Loucy (cell line): ENCODE data around the gene PPM1F.

ENCODE experiments used
- H2AFZ ChIP-seq: fragments of 200-600 bp; sonication (generic); 2 replicates; pipeline ENCODE4 v1.6.0; 2016; ENCODE audit warnings: antibody characterized with exemption, mild to moderate bottlenecking, low read length, moderate library complexity
- H3F3A ChIP-seq: fragments of 200-600 bp; 2 replicates; pipeline ENCODE4 v1.6.0; 2016; ENCODE audit warnings: antibody characterized with exemption, low read depth, mild to moderate bottlenecking
- H3K27me3 ChIP-seq: fragments of 200-600 bp; sonication (generic); 2 replicates; pipeline ENCODE4 v1.6.1; 2014; ENCODE audit warnings: low read length, mild to moderate bottlenecking; ENCODE audit not compliant: insufficient read depth, poor library complexity, severe bottlenecking
- H3K36me3 ChIP-seq: fragments of 200-600 bp; sonication (generic); 2 replicates; pipeline ENCODE4 v1.6.1; 2016; ENCODE audit warnings: low read length; ENCODE audit not compliant: insufficient read depth
- H3K4me1 ChIP-seq: fragments of 200-600 bp; sonication (generic); 2 replicates; pipeline ENCODE4 v1.5.1; 2014; ENCODE audit warnings: low read length, mild to moderate bottlenecking; ENCODE audit not compliant: insufficient read depth, poor library complexity, severe bottlenecking
- H3K4me2 ChIP-seq: fragments of 200-600 bp; sonication (generic); 2 replicates; pipeline ENCODE4 v1.6.0; 2014; ENCODE audit warnings: antibody characterized with exemption, low read length, low read depth, mild to moderate bottlenecking; ENCODE audit not compliant: poor library complexity, severe bottlenecking
- H3K4me3 ChIP-seq: fragments of 200-600 bp; sonication (generic); 2 replicates; pipeline ENCODE4 v1.5.1; 2014; ENCODE audit warnings: low read length, mild to moderate bottlenecking, mixed read lengths; ENCODE audit not compliant: poor library complexity, severe bottlenecking
- H3K79me2 ChIP-seq: fragments of 200-600 bp; sonication (generic); 2 replicates; pipeline ENCODE4 v1.6.1; 2014; ENCODE audit warnings: low read length; ENCODE audit not compliant: insufficient read depth
- H3K9ac ChIP-seq: fragments of 200-600 bp; sonication (generic); 2 replicates; pipeline ENCODE4 v1.6.0; 2014; ENCODE audit warnings: mild to moderate bottlenecking, low read depth, low read length, moderate library complexity; ENCODE audit not compliant: poor library complexity, severe bottlenecking
- H3K9me2 ChIP-seq: fragments of 200-600 bp; sonication (generic); replicated peaks from 2 replicates; pipeline ENCODE4 v1.6.1; 2016; ENCODE audit warnings: low read depth, low read length, mixed read lengths
- H3K9me3 ChIP-seq: fragments of 200-600 bp; sonication (generic); 2 replicates; pipeline ENCODE4 v1.6.1; 2014; ENCODE audit warnings: mild to moderate bottlenecking, antibody characterized with exemption, low read length, low read depth; ENCODE audit not compliant: insufficient read depth
- H4K20me1 ChIP-seq: fragments of 200-600 bp; sonication (generic); 2 replicates; pipeline ENCODE4 v1.6.0; 2014; ENCODE audit warnings: antibody characterized with exemption, low read length, mild to moderate bottlenecking; ENCODE audit not compliant: insufficient read depth, poor library complexity, severe bottlenecking
- EZH2phosphoT487 ChIP-seq: fragments of 200-600 bp; IDR thresholded peaks from 2 replicates; pipeline ENCODE4 v1.6.1; 2018; ENCODE audit warnings: antibody characterized with exemption, mild to moderate bottlenecking, moderate library complexity, borderline replicate concordance
- TF ChIP-seq, protein P1 (sequence below): fragments of 200-600 bp; sonication (generic); conservative IDR thresholded peaks from 2 replicates; pipeline ENCODE4 v1.5.1; 2014; ENCODE audit warnings: mild to moderate bottlenecking, antibody characterized with exemption, low read length

Gene PPM1F

DNA sequence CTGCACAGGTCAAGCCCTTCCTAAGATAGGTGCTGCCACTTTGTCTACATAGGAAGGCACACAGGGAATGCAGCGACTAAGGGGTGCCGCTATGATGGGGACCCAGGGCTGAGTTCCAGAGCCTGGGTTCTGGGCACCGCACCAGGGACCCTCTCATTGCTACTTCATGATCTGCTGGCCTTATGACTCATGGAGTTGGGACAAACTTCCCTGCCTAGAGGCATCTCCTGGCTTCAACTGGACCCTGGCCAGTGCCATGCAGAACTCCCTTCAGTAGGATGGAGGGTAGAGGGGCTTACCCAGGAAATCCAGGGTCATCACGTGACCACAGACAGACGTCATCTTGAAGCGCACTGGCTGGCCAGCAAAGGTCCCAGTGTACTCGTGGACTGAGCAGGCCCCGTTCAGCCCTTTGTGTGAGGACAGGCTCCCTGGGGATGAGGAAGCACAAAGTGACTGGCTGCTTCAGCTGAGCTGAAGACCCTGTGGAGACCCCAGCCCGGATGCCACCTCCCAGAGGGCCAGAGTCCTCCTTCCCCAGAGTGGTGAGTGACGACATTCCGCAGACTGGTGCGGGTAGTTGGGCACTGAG is 21.5 kb upstream of the PPM1F start:
- H3K27me3 ChIP-seq, result no peaks in the 10 kb centered on the region
- no peaks in the 10 kb centered on the region for H3F3A ChIP-seq
- H3K9ac ChIP-seq, result no peak overlapping the region
- TF ChIP-seq, protein P1, sequence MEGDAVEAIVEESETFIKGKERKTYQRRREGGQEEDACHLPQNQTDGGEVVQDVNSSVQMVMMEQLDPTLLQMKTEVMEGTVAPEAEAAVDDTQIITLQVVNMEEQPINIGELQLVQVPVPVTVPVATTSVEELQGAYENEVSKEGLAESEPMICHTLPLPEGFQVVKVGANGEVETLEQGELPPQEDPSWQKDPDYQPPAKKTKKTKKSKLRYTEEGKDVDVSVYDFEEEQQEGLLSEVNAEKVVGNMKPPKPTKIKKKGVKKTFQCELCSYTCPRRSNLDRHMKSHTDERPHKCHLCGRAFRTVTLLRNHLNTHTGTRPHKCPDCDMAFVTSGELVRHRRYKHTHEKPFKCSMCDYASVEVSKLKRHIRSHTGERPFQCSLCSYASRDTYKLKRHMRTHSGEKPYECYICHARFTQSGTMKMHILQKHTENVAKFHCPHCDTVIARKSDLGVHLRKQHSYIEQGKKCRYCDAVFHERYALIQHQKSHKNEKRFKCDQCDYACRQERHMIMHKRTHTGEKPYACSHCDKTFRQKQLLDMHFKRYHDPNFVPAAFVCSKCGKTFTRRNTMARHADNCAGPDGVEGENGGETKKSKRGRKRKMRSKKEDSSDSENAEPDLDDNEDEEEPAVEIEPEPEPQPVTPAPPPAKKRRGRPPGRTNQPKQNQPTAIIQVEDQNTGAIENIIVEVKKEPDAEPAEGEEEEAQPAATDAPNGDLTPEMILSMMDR, result no peak
- TF ChIP-seq EZH2phosphoT487, result no peak
- H3K9me3 ChIP-seq, result no peaks in the 10 kb centered on the region
- no peak overlapping the region for H3K4me3 ChIP-seq
- no peak overlapping the region for H3K4me2 ChIP-seq
- no peaks in the 10 kb centered on the region for H4K20me1 ChIP-seq
- H3K4me1 ChIP-seq, result no peaks in the 10 kb centered on the region
- no peaks in the 10 kb centered on the region for H3K9me2 ChIP-seq
- no peak overlapping the region for H2AFZ ChIP-seq
- no peaks in the 10 kb centered on the region; the same call in 1 of the 2 replicates for H3K79me2 ChIP-seq
- peaks cover 13% of the 10 kb centered on the region; the same call in 1 of the 2 replicates for H3K36me3 ChIP-seq

DNA sequence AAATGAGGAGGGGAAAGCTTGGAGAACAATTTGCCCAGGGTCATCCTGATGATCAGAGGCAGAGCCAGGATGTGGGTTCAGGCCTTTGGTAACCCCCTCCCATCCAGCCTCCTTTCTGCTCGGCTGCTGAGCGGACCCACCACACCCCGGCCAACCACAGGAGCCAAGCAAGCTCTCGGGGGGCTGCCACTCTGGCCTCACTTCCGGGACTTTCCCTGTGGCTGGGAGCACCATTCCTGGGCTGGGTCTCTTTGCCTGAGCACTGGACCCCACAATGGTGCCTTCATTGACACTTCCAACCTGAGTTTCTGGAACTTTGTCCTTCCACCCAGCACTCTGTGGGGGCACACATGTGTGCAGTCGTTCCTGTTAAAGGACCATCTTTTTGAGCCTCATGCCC is 20.2 kb upstream of the PPM1F start:
- no peaks in the 10 kb centered on the region for H3K4me1 ChIP-seq
- no peak overlapping the region for H3K9ac ChIP-seq
- H3K9me3 ChIP-seq, result no peaks in the 10 kb centered on the region
- no peak overlapping the region for H3K4me2 ChIP-seq
- H4K20me1 ChIP-seq, result no peaks in the 10 kb centered on the region
- TF ChIP-seq, protein P1, result no peak
- TF ChIP-seq EZH2phosphoT487, result no peak
- H3K4me3 ChIP-seq, result no peak overlapping the region
- H3K9me2 ChIP-seq, result no peaks in the 10 kb centered on the region
- H2AFZ ChIP-seq, result no peak overlapping the region
- H3K79me2 ChIP-seq, result no peaks in the 10 kb centered on the region; the same call in 1 of the 2 replicates
- no peaks in the 10 kb centered on the region for H3K27me3 ChIP-seq
- H3F3A ChIP-seq, result no peaks in the 10 kb centered on the region
- H3K36me3 ChIP-seq, result peaks cover 13% of the 10 kb centered on the region; the same call in 1 of the 2 replicates

DNA sequence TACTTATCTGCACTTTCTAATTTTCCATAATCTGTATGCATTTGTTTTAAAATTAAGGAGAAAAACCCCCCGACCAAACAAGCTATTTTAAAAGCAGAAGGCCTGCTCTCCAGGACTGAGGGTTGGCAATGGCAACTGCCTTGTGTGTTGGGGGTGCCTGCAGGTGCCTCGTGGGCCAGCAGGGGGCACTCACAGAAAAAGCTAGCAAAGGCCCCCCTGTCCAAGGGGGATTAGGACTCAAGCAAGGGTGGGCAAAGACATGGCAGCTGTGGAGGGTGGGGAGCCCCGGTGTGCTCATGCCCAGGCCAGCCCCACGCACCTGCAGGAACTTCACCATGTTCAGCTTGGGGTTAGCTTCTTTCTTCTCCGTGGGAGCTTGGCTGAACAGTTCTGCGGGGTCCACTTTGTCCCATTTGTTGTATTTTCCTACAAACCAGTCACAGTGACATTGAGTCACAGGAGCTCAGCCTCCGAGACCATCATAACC is 19.7 kb upstream of the PPM1F start:
- no peak overlapping the region for H3K4me2 ChIP-seq
- H3K4me1 ChIP-seq, result no peaks in the 10 kb centered on the region
- no peaks in the 10 kb centered on the region for H3F3A ChIP-seq
- no peaks in the 10 kb centered on the region for H3K27me3 ChIP-seq
- no peaks in the 10 kb centered on the region for H3K9me2 ChIP-seq
- TF ChIP-seq, protein P1, result peak; percentile 93
- no peak for TF ChIP-seq EZH2phosphoT487
- H4K20me1 ChIP-seq, result no peaks in the 10 kb centered on the region
- no peaks in the 10 kb centered on the region for H3K9me3 ChIP-seq
- H3K4me3 ChIP-seq, result no peak overlapping the region
- H2AFZ ChIP-seq, result no peak overlapping the region
- H3K36me3 ChIP-seq, result peaks cover 17% of the 10 kb centered on the region; the same call in 1 of the 2 replicates
- no peak overlapping the region for H3K9ac ChIP-seq
- H3K79me2 ChIP-seq, result no peaks in the 10 kb centered on the region; the same call in 1 of the 2 replicates
